Ishikawa (cell line): Measurements from ENCODE around the gene TMEM132A.

Experiments used
- CREB1 ChIP-seq: IDR thresholded peaks from 2 replicates; pipeline ENCODE4 v1.6.1; 2012; ENCODE audit warnings: low read depth
- EP300 ChIP-seq: IDR thresholded peaks from 2 replicates; pipeline ENCODE4 v1.6.1; 2012; ENCODE audit warnings: borderline replicate concordance
- MAX ChIP-seq: IDR thresholded peaks from 2 replicates; pipeline ENCODE4 v1.6.1; 2012
- NFIC ChIP-seq: IDR thresholded peaks from 2 replicates; pipeline ENCODE4 v1.6.1; 2012
- RAD21 ChIP-seq: IDR thresholded peaks from 2 replicates; pipeline ENCODE4 v1.6.1; 2012; ENCODE audit warnings: low read depth

GRCh38 chr11:60936467-60937143, 12.3 kb downstream of the TMEM132A start:
- no peak for TF ChIP-seq CREB1
- no peak for TF ChIP-seq MAX
- TF ChIP-seq EP300, result no peak
- TF ChIP-seq NFIC, result no peak
- TF ChIP-seq RAD21, result no peak
